Stomach (tissue), 9 donors: ENCODE data around the gene TMEM132E. TPM values are rescaled to one million over a fixed set of nuclear protein-coding genes. Genes with fewer than 3 reads are reported as not detected.

Experiments
- DNase-seq, 2 donors: peaks; one replicate each; pipeline versions ENCODE4 v3.0.0 to v3.0.0-alpha.2; 2013 to 2019
- H3K27ac ChIP-seq, 5 donors: fragments of 200-600 bp in 4 of 5; sonication (generic) in 4 of 5; one replicate each; pipeline ENCODE4 v1.5.1; 2013 to 2019; ENCODE audit warnings: mild to moderate bottlenecking in 1 of 5, moderate library complexity in 1 of 5
- H3K27me3 ChIP-seq, 3 donors: fragments of 200-600 bp; sonication (generic); one replicate each; pipeline ENCODE4 v1.5.1; 2017 to 2019; ENCODE audit warnings: mixed run types in 1 of 3
- H3K36me3 ChIP-seq, 4 donors: fragments of 200-600 bp; sonication (generic); 1 replicate in 3 of 4; 2 replicates in 1 of 4; pipeline ENCODE4 v1.5.1; 2016 to 2019
- H3K4me1 ChIP-seq, 4 donors: fragments of 200-600 bp; sonication (generic); one replicate each; pipeline ENCODE4 v1.5.1; 2016 to 2019
- H3K4me3 ChIP-seq, 4 donors: fragments of 200-600 bp; sonication (generic) in 3 of 4; one replicate each; pipeline ENCODE4 v1.5.1; 2016 to 2019; ENCODE audit warnings: mild to moderate bottlenecking in 1 of 4
- H3K9me3 ChIP-seq, 4 donors: fragments of 200-600 bp; sonication (generic); one replicate each; pipeline ENCODE4 v1.5.1; 2016 to 2019
- EP300 ChIP-seq: sonication (generic); formaldehyde crosslinking; IDR thresholded peaks from one replicate; pipeline ENCODE4 v1.6.1; 2017; ENCODE audit warnings: antibody characterized with exemption
- POLR2A ChIP-seq, 4 donors: fragments of 450-650 bp; IDR thresholded peaks; one replicate each; pipeline ENCODE4 v1.6.1; 2016; ENCODE audit warnings: antibody characterized with exemption in 4 of 4, control low read depth in 2 of 4, mild to moderate bottlenecking in 1 of 4, moderate library complexity in 1 of 4
- POLR2AphosphoS5 ChIP-seq, 3 donors: sonication (generic); formaldehyde crosslinking; IDR thresholded peaks; one replicate each; pipeline ENCODE4 v1.6.1; 2016; ENCODE audit warnings: antibody characterized with exemption in 3 of 3
- WGBS, 5 donors: extraction: QIAGEN DNeasy Blood & Tissue Kit in 3 of 5; methylation state at CpG; one replicate each; pipeline versions ENCODE4 v1.1.5 to v1.1.7; 2013 to 2018; 5-methylcytosine and 5-hydroxymethylcytosine counted together
- intact Hi-C: fragments of 100-400 bp; cut with DNase I; formaldehyde crosslinking; loops from one replicate; pipeline ENCODE4 v1.15.1; 2023; ENCODE audit warnings: low total_unique reads
- polyA plus RNA-seq, 3 donors: library from polyadenylated mRNA; stranded (reverse); fragments of 200-250 nt; gene quantifications; one replicate each; pipeline ENCODE4 v1.2.3, GENCODE V29; 2013
- total RNA-seq, 5 donors: library from RNA; depleted of rRNA; stranded (reverse); fragments of >200 nt; gene quantifications; one replicate each; pipeline versions ENCODE4 v1.1.0 to v1.2.3, GENCODE V29; 2014 to 2016
- TF ChIP-seq, protein P1 (sequence below), 7 experiments: fragments of 450-650 bp in 4 of 7; fragments of 200-600 bp in 3 of 7; sonication (generic) in 3 of 7; IDR thresholded peaks; one replicate each; pipeline ENCODE4 v1.5.1; 2016 to 2019; ENCODE audit warnings: antibody characterized with exemption in 7 of 7, control low read depth in 2 of 7, mild to moderate bottlenecking in 1 of 7
- donor health status: healthy with polysubstance abuse.
- donor health status: Bipolar disorder and iron deficiency.
- donor health status: healthy.

The TMEM132E gene
- total and polyA plus RNA-seq, 8 donors: 0.05 to 0.55 (median 0.12) TPM; not detected in 5

DNA sequence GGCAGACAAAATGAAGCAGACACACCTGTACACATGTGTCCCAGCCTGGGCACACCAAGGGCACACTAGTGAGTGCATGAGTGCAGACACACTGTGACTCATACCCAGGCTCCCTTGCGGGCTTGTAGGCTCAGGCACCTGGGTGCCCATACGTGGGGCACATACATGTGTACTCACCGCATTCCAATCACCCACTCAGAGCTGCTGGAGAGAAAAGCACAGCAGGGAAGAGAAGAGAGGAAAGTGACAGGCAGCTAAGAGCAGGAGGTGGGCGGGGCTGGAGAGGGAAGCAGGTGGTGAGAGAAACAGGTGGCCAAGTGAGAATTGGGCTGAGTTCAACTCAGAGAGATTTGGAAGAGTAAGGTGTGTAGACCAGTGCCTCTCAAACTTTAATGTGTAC lies 54.0 kb downstream of the TMEM132E start:
- H3K36me3 ChIP-seq: no peaks in the 10 kb centered on the region
- H3K27me3 ChIP-seq: peaks cover 7 to 93% (median 37%) of the 10 kb centered on the region in 3 donors
- TF ChIP-seq POLR2AphosphoS5 (IDR thresholded peaks at IDR 0.05) (no peak), EP300 (no peak), POLR2A (IDR thresholded peaks at IDR 0.05) (no peak)
- TF ChIP-seq, protein P1, sequence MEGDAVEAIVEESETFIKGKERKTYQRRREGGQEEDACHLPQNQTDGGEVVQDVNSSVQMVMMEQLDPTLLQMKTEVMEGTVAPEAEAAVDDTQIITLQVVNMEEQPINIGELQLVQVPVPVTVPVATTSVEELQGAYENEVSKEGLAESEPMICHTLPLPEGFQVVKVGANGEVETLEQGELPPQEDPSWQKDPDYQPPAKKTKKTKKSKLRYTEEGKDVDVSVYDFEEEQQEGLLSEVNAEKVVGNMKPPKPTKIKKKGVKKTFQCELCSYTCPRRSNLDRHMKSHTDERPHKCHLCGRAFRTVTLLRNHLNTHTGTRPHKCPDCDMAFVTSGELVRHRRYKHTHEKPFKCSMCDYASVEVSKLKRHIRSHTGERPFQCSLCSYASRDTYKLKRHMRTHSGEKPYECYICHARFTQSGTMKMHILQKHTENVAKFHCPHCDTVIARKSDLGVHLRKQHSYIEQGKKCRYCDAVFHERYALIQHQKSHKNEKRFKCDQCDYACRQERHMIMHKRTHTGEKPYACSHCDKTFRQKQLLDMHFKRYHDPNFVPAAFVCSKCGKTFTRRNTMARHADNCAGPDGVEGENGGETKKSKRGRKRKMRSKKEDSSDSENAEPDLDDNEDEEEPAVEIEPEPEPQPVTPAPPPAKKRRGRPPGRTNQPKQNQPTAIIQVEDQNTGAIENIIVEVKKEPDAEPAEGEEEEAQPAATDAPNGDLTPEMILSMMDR (IDR thresholded peaks at IDR 0.05): no peak
- intact Hi-C loops: no loop called here
- H3K9me3 ChIP-seq: no peaks in the 10 kb centered on the region
- no peak for DNase-seq
- H3K4me1 ChIP-seq: peaks cover 7 to 12% (median 10%) of the 10 kb centered on the region in 4 donors
- H3K4me3 ChIP-seq: no peak overlapping the region
- H3K27ac ChIP-seq: no peak overlapping the region
- 18 to 52% (median 28%) methylated on average over 4 of the region's 4 CpGs for WGBS, 5 donors

DNA sequence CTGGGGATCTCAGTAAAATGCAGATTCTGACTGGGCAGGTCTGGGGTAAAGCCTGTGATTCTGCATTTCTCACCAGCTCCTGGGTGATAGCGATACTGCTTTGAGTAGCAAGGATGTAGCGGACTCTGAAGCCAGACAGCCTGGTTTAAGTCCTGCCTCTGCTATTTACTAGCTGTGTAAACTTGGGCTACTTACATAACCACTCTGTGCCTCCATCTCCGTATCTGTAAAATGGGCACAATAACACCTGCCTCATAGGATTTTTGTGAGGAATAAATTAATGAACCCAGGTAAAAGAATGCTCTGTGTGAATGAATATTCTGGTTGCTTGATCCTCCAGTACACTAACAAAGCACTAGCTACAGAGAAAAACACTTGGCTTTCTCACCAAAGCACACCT lies 54.4 kb downstream of the TMEM132E start:
- Histone ChIP-seq H3K9me3 (no peaks in the 10 kb centered on the region), H3K36me3 (no peaks in the 10 kb centered on the region), H3K27me3 (peaks cover 7 to 93% (median 33%) of the 10 kb centered on the region in 3 donors), H3K4me1 (peaks cover 7 to 14% (median 11%) of the 10 kb centered on the region in 4 donors), H3K27ac (no peak overlapping the region), H3K4me3 (no peak overlapping the region)
- intact Hi-C loops: no loop called here
- TF ChIP-seq, protein P1 (IDR thresholded peaks at IDR 0.05): no peak
- no peak for TF ChIP-seq POLR2A (IDR thresholded peaks at IDR 0.05)
- no peak for TF ChIP-seq POLR2AphosphoS5 (IDR thresholded peaks at IDR 0.05)
- no peak for TF ChIP-seq EP300
- WGBS, 5 donors: 84 to 95% (median 92%) methylated on average over 3 of the region's 3 CpGs
- no peak for DNase-seq

DNA sequence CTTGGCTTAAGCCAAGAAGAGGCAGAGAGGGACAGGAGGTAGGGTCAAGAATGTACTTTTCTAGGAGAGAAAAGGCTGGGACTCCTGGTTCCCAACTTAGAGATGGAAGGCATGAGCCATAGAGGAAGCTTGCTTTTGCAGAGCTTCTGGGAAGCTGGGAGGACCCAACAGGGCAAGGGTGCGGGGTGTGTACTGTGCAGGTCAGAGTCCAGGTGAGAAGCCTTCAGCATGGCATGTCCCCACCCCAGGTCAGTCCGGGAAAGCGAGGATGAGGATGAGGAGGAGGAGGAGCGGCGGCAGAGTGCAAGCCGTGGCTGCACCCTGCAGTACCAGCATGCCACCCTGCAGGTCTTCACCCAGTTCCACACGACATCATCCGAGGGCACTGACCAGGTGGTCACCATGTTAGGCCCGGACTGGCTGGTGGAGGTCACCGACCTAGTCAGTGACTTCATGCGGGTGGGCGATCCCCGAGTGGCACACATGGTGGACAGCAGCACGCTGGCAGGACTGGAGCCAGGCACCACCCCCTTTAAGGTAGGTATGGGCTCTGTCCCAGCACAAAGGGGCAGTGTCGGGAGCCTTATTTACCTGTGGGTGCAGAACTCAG lies 55.3 kb downstream of the TMEM132E start:
- TF ChIP-seq POLR2A (IDR thresholded peaks at IDR 0.05) (no peak), POLR2AphosphoS5 (IDR thresholded peaks at IDR 0.05) (no peak), EP300 (no peak)
- TF ChIP-seq, protein P1 (IDR thresholded peaks at IDR 0.05): no peak
- DNase-seq: no peak
- peaks cover 7 to 14% (median 11%) of the 10 kb centered on the region in 4 donors for H3K4me1 ChIP-seq
- no peak overlapping the region for H3K4me3 ChIP-seq
- H3K36me3 ChIP-seq: no peaks in the 10 kb centered on the region
- intact Hi-C loops: loop anchor here (5.0 kb wide), 1 partner anchor 212 kb away; no protein-coding TSS in a partner anchor
- H3K9me3 ChIP-seq: no peaks in the 10 kb centered on the region
- WGBS, 5 donors: 69 to 88% (median 78%) methylated on average over 6 to 15 of the region's 15 CpGs
- peaks cover 7 to 93% (median 25%) of the 10 kb centered on the region in 3 donors for H3K27me3 ChIP-seq
- H3K27ac ChIP-seq: no peak overlapping the region

DNA sequence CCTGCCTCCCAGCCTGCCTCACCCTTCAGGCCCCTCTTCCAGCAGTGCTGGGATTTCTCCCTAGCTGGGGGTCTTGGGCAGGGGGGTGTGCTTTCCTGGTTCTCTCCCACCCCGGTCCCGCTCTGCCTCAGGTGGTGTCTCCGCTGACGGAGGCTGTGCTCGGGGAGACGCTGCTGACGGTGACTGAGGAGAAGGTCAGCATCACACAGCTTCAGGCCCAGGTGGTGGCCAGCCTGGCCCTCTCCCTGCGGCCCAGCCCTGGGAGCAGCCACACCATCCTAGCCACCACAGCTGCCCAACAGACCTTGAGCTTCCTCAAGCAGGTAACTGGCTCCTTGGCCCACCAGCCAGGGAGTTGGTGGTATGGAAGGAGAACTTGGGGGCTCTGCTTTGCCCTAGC lies 56.5 kb downstream of the TMEM132E start:
- H3K9me3 ChIP-seq: no peaks in the 10 kb centered on the region
- no peak overlapping the region for H3K4me3 ChIP-seq
- H3K27me3 ChIP-seq: peaks cover 7 to 93% (median 29%) of the 10 kb centered on the region in 3 donors
- TF ChIP-seq POLR2AphosphoS5 (IDR thresholded peaks at IDR 0.05): no peak
- TF ChIP-seq, protein P1 (IDR thresholded peaks at IDR 0.05): no peak
- TF ChIP-seq POLR2A (IDR thresholded peaks at IDR 0.05): no peak
- no peak for TF ChIP-seq EP300
- intact Hi-C loops: loop anchor here (5.0 kb wide), 1 partner anchor 214 kb away; no protein-coding TSS in a partner anchor
- WGBS, 5 donors: 79 to 94% (median 85%) methylated on average over 5 to 8 of the region's 8 CpGs
- H3K36me3 ChIP-seq: no peaks in the 10 kb centered on the region
- DNase-seq: no peak
- H3K4me1 ChIP-seq: peaks cover 7 to 14% (median 11%) of the 10 kb centered on the region in 4 donors
- no peak overlapping the region for H3K27ac ChIP-seq
